Endothelial cell of umbilical vein (primary cell): ENCODE results near the gene PPP4R4. TPM values are rescaled to one million over a fixed set of nuclear protein-coding genes. Genes with fewer than 3 reads are reported as not detected.

ENCODE experiments used
- BruUV-seq: library from RNA; stranded (reverse); fragments of 400-500 nt; replicated peaks from 2 replicates; lab custom pipeline; 2021; lab: Mats Ljungman, UMichigan
- CTCF ChIA-PET: fragments of 300-600, 350-600 bp; sonication (Branson Sonifier 250); formaldehyde crosslinking; loops from one replicate; lab custom pipeline; 2021; ENCODE audit warnings: antibody characterized with exemption, inconsistent platforms; lab: Charles Lee
- POLR2A ChIA-PET: fragments of 300-600, 350-600 bp; sonication (Branson Sonifier 250); formaldehyde crosslinking; loops from one replicate; lab custom pipeline; 2021; ENCODE audit warnings: antibody characterized with exemption, inconsistent platforms; lab: Charles Lee
- DNase-seq: peaks from one replicate; pipeline ENCODE4 v3.0.0-alpha.2; 2011; ENCODE audit warnings: low read depth, low spot score
- FAIRE-seq: peaks from 2 replicates; lab custom pipeline; 2011; peaks lifted over from hg19 to GRCh38; lab: Jason Lieb, UNC
- H2AFZ ChIP-seq: 2 replicates; pipeline ENCODE4 v1.6.0; 2012; ENCODE audit warnings: low read depth, low read length, control low read depth, inconsistent platforms
- H3K27ac ChIP-seq: 2 replicates; pipeline ENCODE4 v1.5.1; 2011; ENCODE audit warnings: low read depth, mild to moderate bottlenecking, control low read depth, low read length, moderate library complexity; ENCODE audit not compliant: insufficient read depth
- H3K27me3 ChIP-seq, 2 experiments: 2 replicates each; pipeline versions ENCODE4 v1.6.0 to v1.6.1; 2011; ENCODE audit warnings: low read length in 2 of 2, mixed read lengths in 1 of 2; ENCODE audit not compliant: control insufficient read depth in 2 of 2, insufficient read depth in 2 of 2
- H3K36me3 ChIP-seq, 2 experiments: 2 replicates in 1 of 2; 3 replicates in 1 of 2; pipeline ENCODE4 v1.5.1; 2011; ENCODE audit warnings: low read length in 2 of 2, mild to moderate bottlenecking in 1 of 2, moderate library complexity in 1 of 2; ENCODE audit not compliant: control insufficient read depth in 2 of 2, insufficient read depth in 2 of 2; ENCODE audit errors: extremely low read depth in 1 of 2
- H3K4me1 ChIP-seq: 3 replicates; pipeline ENCODE4 v1.5.1; 2011; ENCODE audit warnings: mild to moderate bottlenecking, low read length; ENCODE audit not compliant: control insufficient read depth, insufficient read depth; ENCODE audit errors: extremely low read depth
- H3K4me2 ChIP-seq: 2 replicates; pipeline ENCODE4 v1.6.1; 2011; ENCODE audit warnings: low read length, control low read depth, mixed read lengths; ENCODE audit not compliant: insufficient read depth
- H3K4me3 ChIP-seq, 3 experiments: fragments of 200-600 bp in 1 of 3; sonication (generic), shearing (Covaris generic) in 1 of 3; replicated peaks in 1 of 3; 2 replicates each; pipeline ENCODE4 v1.5.1; 2011 to 2016; ENCODE audit warnings: control low read depth in 3 of 3, low read length in 3 of 3, mild to moderate bottlenecking in 2 of 3, inconsistent platforms in 1 of 3, low read depth in 1 of 3, moderate library complexity in 1 of 3; ENCODE audit not compliant: insufficient read depth in 1 of 3
- H3K79me2 ChIP-seq: 2 replicates; pipeline ENCODE4 v1.6.0; 2012; ENCODE audit warnings: low read length, inconsistent platforms; ENCODE audit not compliant: control insufficient read depth, insufficient read depth
- H3K9ac ChIP-seq: replicated peaks from 2 replicates; pipeline ENCODE3; 2011; ENCODE audit warnings: low read length, control low read depth; ENCODE audit not compliant: insufficient read depth; ENCODE audit errors: extremely low read depth
- H3K9me1 ChIP-seq: replicated peaks from 3 replicates; pipeline ENCODE4 v1.6.0; 2011; ENCODE audit warnings: mild to moderate bottlenecking, low read length; ENCODE audit not compliant: control insufficient read depth, insufficient read depth; ENCODE audit errors: extremely low read depth
- H3K9me3 ChIP-seq: replicated peaks from 2 replicates; pipeline ENCODE4 v1.5.1; 2012; ENCODE audit warnings: low read length, inconsistent platforms; ENCODE audit not compliant: control insufficient read depth, insufficient read depth
- H4K20me1 ChIP-seq: replicated peaks from 2 replicates; pipeline ENCODE3; 2011; ENCODE audit warnings: mild to moderate bottlenecking, low read length; ENCODE audit not compliant: control insufficient read depth, insufficient read depth; ENCODE audit errors: extremely low read depth
- CTCF ChIP-seq, 2 donors: IDR thresholded peaks; 1 replicate in 1 of 2; 2 replicates in 1 of 2; pipeline ENCODE4 v1.5.1; 2011; ENCODE audit warnings: low read length in 2 of 2, mild to moderate bottlenecking in 2 of 2, moderate library complexity in 2 of 2, control low read depth in 1 of 2, inconsistent platforms in 1 of 2, low read depth in 1 of 2; ENCODE audit not compliant: insufficient read depth in 1 of 2; ENCODE audit errors: extremely low read depth in 1 of 2
- EZH2 ChIP-seq: IDR thresholded peaks from 2 replicates; pipeline ENCODE4 v1.6.1; 2012; ENCODE audit warnings: borderline replicate concordance, low read depth, mild to moderate bottlenecking, moderate library complexity, low read length, inconsistent platforms; ENCODE audit not compliant: severe bottlenecking
- FOS ChIP-seq: IDR thresholded peaks from 2 replicates; pipeline ENCODE4 v1.6.1; 2011; ENCODE audit warnings: mild to moderate bottlenecking, low read length, moderate library complexity, borderline replicate concordance; ENCODE audit not compliant: insufficient read depth
- GATA2 ChIP-seq: IDR thresholded peaks from 2 replicates; pipeline ENCODE4 v1.7.0; 2011; ENCODE audit warnings: low read depth, mild to moderate bottlenecking, moderate library complexity, mixed read lengths, low read length; ENCODE audit not compliant: insufficient read length, insufficient read depth
- JUN ChIP-seq: IDR thresholded peaks from 2 replicates; pipeline ENCODE4 v1.6.1; 2011; ENCODE audit warnings: borderline replicate concordance, low read depth; ENCODE audit not compliant: insufficient read length, insufficient read depth
- MAX ChIP-seq: IDR thresholded peaks from 2 replicates; pipeline ENCODE4 v1.6.1; 2011; ENCODE audit not compliant: insufficient read depth, insufficient read length
- MYC ChIP-seq: IDR thresholded peaks from one replicate; pipeline ENCODE4 v1.6.1; 2011; ENCODE audit warnings: mild to moderate bottlenecking, low read depth, low read length
- POLR2A ChIP-seq: IDR thresholded peaks from 2 replicates; pipeline ENCODE4 v1.6.1; 2012; ENCODE audit warnings: low read depth, mild to moderate bottlenecking, control low read depth, low read length
- POLR2AphosphoS5 ChIP-seq: IDR thresholded peaks from 2 replicates; pipeline ENCODE4 v1.6.1; 2012; ENCODE audit warnings: low read depth, mild to moderate bottlenecking, control low read depth, low read length, moderate library complexity; ENCODE audit not compliant: insufficient read depth
- dilution Hi-C: fragments of 300-500 bp; cut with MboI; formaldehyde crosslinking; loops from one replicate; pipeline ENCODE4 v1.15.0; 2019; ENCODE audit warnings: low sequenced_read_pairs; ENCODE audit not compliant: extremely low pct_ligation_motif_present
- intact Hi-C: fragments of 100-400 bp; cut with micrococcal nuclease; formaldehyde crosslinking; loops from one replicate; pipeline ENCODE4 v1.10.0; 2022
- polyA plus RNA-seq, 4 experiments: library from polyadenylated mRNA; depleted of rRNA in 3 of 4; stranded (reverse) in 3 of 4; unstranded in 1 of 4; fragments of >200 nt; gene quantifications; 2 replicates each; pipeline versions ENCODE4 v1.2.1 to v1.2.3, GENCODE V29; 2011 to 2012; ENCODE audit warnings: missing spikeins in 1 of 4
- total RNA-seq: library from RNA; stranded (reverse); gene quantifications from 2 replicates; pipeline ENCODE4 v1.2.3, GENCODE V29; 2021

The PPP4R4 gene
- total and polyA plus RNA-seq, 2 donors (not counting 3 experiments of a cell fraction or from before 2014, with no cell fraction given), result not detected

- Histone ChIP-seq H3K27ac (no peak overlapping the region), H2AFZ (no peak overlapping the region), H3K27me3 (no peaks in the 10 kb centered on the region), H3K9me1 (no peaks in the 10 kb centered on the region), H3K9me3 (no peaks in the 10 kb centered on the region), H3K9ac (no peak overlapping the region), H3K4me2 (no peak overlapping the region), H3K36me3 (no peaks in the 10 kb centered on the region), H3K79me2 (no peaks in the 10 kb centered on the region), H3K4me1 (no peaks in the 10 kb centered on the region), H3K4me3 (no peak overlapping the region), H4K20me1 (no peaks in the 10 kb centered on the region)
- dilution Hi-C loops (no loop called here), intact Hi-C loops (no loop called here)
- TF ChIP-seq POLR2AphosphoS5 (no peak), MYC (no peak), CTCF (IDR thresholded peaks at IDR 0.05; ENCODE audit: extremely low read depth in 1 of 2, insufficient read depth in 1 of 2, low read depth in 1 of 2, low read length in 2 of 2) (no peak), JUN (no peak)
- no TSS peak for BruUV-seq
- FAIRE-seq, result no peak
- POLR2A ChIA-PET, result no interaction called here
- CTCF ChIA-PET, result no interaction called here
- DNase-seq, result no peak
These were observed 133.4 kb downstream of the PPP4R4 start for GRCh38 chr14:94307410-94307992.

- DNase-seq, result no peak
- no peak for FAIRE-seq
- no peak overlapping the region for H3K4me2 ChIP-seq
- POLR2A ChIA-PET, result no interaction called here
- H3K36me3 ChIP-seq, result no peaks in the 10 kb centered on the region
- no peaks in the 10 kb centered on the region for H3K9me1 ChIP-seq
- TF ChIP-seq CTCF (IDR thresholded peaks at IDR 0.05; ENCODE audit: extremely low read depth in 1 of 2, insufficient read depth in 1 of 2, low read depth in 1 of 2, low read length in 2 of 2), result no peak
- TF ChIP-seq MAX, result no peak
- TF ChIP-seq POLR2A, result no peak
- TF ChIP-seq EZH2, result no peak
- TF ChIP-seq JUN, result no peak
- TF ChIP-seq POLR2AphosphoS5, result no peak
- TF ChIP-seq MYC, result no peak
- no peak for TF ChIP-seq GATA2
- no peak for TF ChIP-seq FOS
- H3K4me1 ChIP-seq, result no peaks in the 10 kb centered on the region
- no peaks in the 10 kb centered on the region for H3K27me3 ChIP-seq
- H3K9ac ChIP-seq, result no peak overlapping the region
- H3K27ac ChIP-seq, result no peak overlapping the region
- CTCF ChIA-PET, result no interaction called here
- H3K9me3 ChIP-seq, result no peaks in the 10 kb centered on the region
- H3K79me2 ChIP-seq, result no peaks in the 10 kb centered on the region
- no peak overlapping the region for H3K4me3 ChIP-seq
- H2AFZ ChIP-seq, result no peak overlapping the region
- dilution Hi-C loops (no loop called here), intact Hi-C loops (no loop called here)
- H4K20me1 ChIP-seq, result no peaks in the 10 kb centered on the region
- no TSS peak for BruUV-seq
These were observed 135.6 kb downstream of the PPP4R4 start for GRCh38 chr14:94309721-94310120.
